GM18508 (cell line): ENCODE data around the gene MRPL39.

Source experiments
- ATAC-seq: cut with Tn5 transposase; IDR thresholded peaks from one replicate; pipeline ENCODE4 v1.9.1; 2021; ENCODE audit warnings: moderate number of reproducible peaks; ENCODE audit not compliant: insufficient read depth, unreplicated experiment

The MRPL39 gene

DNA sequence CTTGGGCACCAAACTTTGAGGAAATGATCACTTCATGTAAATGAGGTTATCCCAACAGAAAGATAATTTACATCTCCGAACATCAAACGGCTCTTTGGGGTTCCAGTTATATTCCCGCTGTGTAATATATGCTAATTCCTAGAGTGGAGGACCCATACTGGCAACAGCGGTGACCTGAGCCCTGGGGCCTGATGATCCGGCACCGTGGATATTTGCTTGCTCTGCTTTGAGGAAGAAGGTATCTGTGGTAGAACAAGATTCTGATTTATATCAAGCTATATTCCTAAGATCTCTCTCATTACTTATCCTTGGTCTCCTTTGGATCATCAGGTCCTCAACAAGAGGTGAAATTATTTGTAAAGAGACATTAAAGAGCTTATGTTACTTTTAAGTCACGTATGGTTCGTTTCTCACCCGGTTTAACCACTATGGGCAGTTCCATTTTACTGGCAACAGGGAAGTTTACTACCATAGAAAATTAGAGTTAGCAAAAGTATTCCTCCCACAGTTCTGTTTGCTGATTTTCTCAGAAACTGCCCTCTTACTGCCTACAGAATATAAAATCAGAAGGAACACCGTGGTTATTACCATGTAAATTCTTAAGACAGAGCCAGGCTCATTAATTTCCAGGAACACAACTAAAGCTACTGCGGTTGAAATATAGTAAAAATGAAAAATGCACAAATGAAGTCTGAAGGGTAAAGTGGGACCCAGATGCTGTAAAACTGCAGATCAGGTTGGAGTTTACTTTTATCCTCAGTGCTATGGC is 56.7 kb downstream of the MRPL39 start:
- no peak for ATAC-seq

DNA sequence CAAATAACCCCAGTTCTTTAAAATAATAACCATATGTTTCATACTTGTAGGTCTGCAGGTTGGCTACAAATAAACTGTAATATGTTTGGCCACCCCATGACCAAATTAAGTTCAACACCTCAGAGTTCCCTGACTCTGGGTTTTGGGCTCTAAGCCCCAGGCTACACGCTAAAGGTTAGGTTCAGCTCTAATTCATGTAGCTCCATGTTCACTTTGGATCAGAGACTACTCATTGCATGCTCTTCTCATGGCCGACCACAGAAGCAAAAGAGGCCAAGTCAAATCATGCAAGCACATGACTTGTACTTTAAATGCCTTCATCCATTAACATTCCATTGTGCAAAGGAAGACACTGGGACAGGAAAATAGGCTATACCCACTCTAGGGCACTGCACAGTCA is 66.2 kb downstream of the MRPL39 start:
- no peak for ATAC-seq

DNA sequence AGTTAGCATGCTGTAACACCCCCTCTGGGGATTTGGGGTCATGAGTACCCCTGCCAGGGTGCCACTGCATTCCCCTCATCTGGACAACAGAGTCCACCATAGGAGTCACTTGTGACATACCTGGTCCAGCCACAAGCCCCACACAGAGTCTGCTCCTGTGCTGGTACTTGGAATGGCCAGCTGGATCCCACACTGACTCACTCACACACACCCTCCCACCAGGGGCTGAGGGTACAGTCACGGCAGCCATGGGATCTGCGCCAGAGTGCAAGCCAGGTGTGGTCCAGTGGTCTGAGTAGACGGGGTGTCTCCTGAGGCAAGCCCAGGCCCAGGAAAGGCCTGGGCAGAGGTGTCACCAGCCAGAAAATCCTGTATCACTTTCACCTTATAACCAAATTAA is 67.7 kb downstream of the MRPL39 start:
- ATAC-seq, result no peak

DNA sequence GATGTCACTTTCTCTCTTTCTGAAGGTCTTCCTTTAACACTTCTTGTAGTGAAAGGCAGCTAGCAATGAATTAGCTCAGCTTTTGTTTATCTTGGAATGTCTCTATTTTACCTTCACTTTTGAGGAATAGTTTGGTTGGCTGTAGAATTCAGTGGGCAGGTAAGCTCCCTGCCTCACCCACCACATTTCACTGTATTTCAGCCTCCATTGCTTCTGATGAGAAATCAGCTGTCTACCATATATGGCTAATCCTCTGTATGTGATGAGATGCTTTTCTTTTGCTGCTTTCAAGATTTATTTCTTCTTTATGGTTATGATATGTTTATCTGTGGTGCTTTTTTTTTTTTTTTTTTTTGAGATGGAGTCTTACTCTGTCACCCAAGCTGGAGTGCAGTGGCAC is 70.1 kb downstream of the MRPL39 start:
- ATAC-seq, result no peak

DNA sequence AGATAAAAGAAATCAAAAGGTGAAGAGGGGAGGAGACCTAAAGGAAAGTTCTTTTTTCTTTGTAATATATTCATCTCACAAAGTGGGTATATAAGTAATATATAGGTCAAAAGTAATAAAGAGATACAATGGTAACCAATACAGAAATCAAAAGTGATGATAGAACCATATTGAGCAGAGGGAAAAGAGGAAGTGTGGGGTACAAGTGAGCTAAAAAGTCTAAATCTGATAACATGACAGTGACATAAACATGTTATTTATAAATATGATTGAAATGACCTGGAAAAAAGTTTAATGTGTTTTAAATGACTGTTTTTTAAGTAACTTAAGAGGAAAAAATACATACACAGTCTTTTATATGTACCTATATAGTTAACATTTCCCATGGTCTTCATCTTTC is 70.5 kb downstream of the MRPL39 start:
- ATAC-seq, result no peak

DNA sequence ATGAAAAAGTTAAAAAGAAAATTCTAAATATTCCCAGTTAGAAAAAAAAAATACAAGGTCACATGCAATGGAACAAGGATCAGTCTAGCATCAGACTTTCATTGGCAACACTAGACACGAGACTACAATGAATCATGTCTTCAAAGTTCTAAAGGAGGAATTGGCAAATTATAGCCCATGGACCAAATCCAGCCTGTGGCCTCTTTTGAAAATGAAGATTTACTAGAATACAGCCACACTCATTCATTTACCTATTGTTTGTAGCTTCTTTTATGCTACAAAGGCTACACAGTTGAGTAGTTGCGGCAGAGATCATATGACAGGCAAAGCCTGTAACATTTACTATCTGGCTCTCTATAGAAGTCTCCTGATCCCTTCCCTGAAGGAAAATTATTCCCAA is 71.4 kb downstream of the MRPL39 start:
- no peak for ATAC-seq
